ENCODE measurements around the gene BBS5.
"Not testable (repeated sequence)": the region's sequence is repeated elsewhere in the genome, so short reads cannot be mapped to it uniquely, and the experiment has no call there.

The BBS5 gene

DNA sequence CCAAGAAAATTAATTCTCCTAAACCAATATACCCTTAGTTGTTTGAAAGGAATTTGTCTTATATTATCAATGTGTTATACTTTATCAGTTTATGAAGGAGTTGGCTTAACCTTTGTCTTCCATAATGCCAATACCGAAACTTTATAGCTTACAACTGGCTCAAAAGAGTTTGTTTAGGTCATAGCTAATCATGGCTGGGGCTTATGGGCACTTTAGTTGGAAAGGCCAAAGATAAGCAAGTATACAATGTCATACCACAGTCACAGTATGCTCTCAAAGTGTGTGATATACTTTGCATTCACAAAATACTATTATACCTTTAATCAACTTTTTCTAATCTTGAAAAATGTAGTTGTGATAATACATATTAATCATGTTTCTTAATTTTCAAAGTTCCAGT lies 32.5 kb downstream of the BBS5 start:
- CTCF ChIA-PET = no interaction called here
- POLR2A ChIA-PET = no interaction called here
- TF ChIP-seq, protein P1, sequence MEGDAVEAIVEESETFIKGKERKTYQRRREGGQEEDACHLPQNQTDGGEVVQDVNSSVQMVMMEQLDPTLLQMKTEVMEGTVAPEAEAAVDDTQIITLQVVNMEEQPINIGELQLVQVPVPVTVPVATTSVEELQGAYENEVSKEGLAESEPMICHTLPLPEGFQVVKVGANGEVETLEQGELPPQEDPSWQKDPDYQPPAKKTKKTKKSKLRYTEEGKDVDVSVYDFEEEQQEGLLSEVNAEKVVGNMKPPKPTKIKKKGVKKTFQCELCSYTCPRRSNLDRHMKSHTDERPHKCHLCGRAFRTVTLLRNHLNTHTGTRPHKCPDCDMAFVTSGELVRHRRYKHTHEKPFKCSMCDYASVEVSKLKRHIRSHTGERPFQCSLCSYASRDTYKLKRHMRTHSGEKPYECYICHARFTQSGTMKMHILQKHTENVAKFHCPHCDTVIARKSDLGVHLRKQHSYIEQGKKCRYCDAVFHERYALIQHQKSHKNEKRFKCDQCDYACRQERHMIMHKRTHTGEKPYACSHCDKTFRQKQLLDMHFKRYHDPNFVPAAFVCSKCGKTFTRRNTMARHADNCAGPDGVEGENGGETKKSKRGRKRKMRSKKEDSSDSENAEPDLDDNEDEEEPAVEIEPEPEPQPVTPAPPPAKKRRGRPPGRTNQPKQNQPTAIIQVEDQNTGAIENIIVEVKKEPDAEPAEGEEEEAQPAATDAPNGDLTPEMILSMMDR (IDR thresholded peaks at IDR 0.05; ENCODE audit: control extremely low read depth, extremely low read depth, low read depth, missing control alignments) = no peak
- no peak for DNase-seq (ENCODE audit: extremely low spot score)

DNA sequence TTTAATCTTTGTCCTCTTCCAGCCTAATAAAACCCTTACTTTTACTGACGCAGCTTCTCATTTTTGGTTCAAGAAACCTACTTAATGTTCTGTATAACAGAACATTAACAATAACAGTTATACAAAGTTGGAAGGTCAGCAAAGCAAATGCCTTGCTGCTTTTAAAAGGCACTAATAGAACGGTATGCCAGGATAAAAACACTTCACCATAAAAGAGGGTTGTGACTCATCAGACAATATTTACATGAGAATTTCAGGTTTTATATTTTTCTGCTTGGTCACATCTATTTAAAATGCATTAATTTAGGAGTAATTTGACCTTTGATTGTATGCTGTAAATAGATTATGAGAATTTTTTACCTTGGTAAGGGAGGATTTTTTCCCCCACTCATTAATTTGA lies 33.2 kb downstream of the BBS5 start:
- CTCF ChIA-PET = interaction anchor here (1.5 kb wide), 1 partner anchor 11 kb away, joined by 4 read pairs; no protein-coding TSS in a partner anchor
- POLR2A ChIA-PET = no interaction called here
- TF ChIP-seq, protein P1 (IDR thresholded peaks at IDR 0.05; ENCODE audit: control extremely low read depth, extremely low read depth, low read depth, missing control alignments) = no peak
- DNase-seq (ENCODE audit: extremely low spot score) = no peak

DNA sequence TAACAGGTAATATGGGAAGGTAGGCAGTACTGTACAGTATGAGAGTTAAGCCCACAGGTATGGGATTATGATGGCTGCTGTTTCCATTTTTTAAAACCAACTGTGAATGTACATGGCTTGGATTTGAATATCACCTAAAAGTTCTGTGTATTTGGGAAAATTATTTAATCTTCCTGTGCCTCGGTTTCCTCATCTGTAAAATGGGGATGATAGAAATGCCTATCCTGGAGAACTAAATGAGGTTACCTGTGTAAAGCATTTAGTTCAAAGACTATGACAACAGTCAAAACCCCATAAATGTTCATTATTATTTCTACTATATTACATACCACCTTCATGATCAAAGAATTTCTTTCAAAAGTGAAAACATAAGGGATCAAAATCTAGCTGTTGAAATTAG lies 33.8 kb downstream of the BBS5 start:
- CTCF ChIA-PET = interaction anchor here (1.5 kb wide), 1 partner anchor 12 kb away, joined by 4 read pairs; no protein-coding TSS in a partner anchor
- POLR2A ChIA-PET = no interaction called here
- TF ChIP-seq, protein P1 (IDR thresholded peaks at IDR 0.05; ENCODE audit: control extremely low read depth, extremely low read depth, low read depth, missing control alignments) = no peak
- no peak for DNase-seq (ENCODE audit: extremely low spot score)

DNA sequence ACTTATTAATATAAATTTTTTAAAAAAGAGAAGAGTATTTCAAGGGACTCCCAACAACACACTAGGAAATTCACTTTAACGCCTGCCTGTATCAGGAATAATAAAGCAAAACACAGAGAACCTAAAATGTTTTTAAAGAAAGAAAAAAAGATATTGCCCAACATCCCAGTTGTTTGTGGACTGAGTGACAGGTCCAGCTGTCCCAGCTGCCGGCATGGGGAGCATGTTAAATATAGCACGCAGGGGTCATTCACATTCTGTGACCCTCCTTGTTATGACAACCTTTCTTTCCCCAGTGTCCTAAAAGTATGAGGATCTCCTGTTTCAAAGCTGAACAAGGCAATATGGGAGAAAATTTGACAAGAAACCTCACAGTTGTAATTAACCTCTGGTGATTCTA lies 34.6 kb downstream of the BBS5 start:
- TF ChIP-seq, protein P1 (IDR thresholded peaks at IDR 0.05; ENCODE audit: control extremely low read depth, extremely low read depth, low read depth, missing control alignments) = no peak
- DNase-seq (ENCODE audit: extremely low spot score) = no peak
- ChIA-PET CTCF (interaction anchor here (1.5 kb wide), 1 partner anchor 13 kb away, joined by 4 read pairs; no protein-coding TSS in a partner anchor), POLR2A (no interaction called here)

DNA sequence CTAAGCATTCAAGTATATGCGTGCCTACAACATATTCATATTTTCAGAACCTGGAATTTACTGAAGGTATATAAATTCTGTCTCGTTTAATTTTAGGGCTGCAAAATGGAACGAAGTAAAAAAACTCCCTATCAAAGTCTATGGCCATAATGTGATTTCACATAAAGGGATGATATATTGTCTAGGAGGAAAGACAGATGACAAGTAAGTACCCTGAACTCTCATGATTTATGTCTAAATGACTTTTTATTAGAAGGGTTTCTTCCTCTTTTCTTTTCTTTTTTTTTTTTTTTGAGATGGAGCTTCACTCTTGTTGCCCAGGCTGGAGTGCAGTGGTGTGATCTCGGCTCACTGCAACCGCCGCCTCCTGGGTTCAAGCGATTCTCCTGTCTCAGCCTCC lies 35.5 kb downstream of the BBS5 start:
- POLR2A ChIA-PET; CTCF ChIA-PET; DNase-seq (ENCODE audit: extremely low spot score): not testable (repeated sequence)

DNA sequence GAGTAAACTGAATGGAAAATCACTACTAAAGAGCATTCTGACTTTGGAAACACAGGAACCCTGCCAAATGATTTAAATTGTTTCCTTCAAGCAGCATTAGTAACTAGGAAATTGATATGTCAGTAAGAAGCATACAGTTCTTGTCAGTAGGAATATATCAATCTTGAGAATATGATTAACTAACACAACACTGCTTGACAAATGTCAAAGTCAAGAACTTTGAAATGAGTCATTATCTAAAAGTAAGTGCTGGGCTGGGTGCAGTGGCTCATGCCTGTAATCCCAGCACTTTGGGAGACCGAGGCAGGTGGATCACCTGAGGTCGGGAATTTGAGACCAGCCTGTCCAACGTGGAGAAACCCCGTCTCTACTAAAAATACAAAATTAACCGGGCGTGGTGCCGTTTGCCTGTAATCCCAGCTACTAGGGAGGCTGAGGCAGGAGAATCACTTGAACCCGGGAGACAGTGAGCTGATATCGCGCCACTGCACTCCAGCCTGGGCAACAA lies 37.2 kb downstream of the BBS5 start:
- DNase-seq (ENCODE audit: extremely low spot score); POLR2A ChIA-PET: not testable (repeated sequence)
- CTCF ChIA-PET = interaction anchor here (1.2 to 1.5 kb wide), 2 partner anchors 9 to 12 kb away, joined by 4 to 5 read pairs; no protein-coding TSS in a partner anchor

DNA sequence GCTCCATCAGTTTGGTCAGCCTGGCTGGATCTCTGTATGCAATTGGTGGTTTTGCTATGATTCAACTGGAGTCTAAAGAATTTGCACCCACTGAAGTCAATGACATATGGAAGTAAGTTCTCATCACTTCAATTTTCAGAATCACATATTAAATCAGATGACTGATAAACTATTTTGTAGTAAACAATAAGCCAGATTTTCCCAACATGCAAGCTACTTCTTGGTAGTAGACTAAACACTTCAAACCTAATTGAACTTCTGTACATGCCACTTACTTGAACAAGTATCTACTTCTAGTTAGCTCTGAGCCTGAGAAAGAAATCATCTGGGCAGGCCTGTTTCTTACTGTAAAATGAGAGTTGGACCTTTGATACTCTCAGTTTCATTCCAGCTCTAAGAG lies 41.6 kb downstream of the BBS5 start:
- ChIA-PET CTCF (interaction anchor here (0.8 to 1.6 kb wide), 7 partner anchors 11 to 421 kb away, joined by 3 read pairs; no protein-coding TSS in a partner anchor), POLR2A (no interaction called here)
- no peak for DNase-seq (ENCODE audit: extremely low spot score)
- TF ChIP-seq, protein P1 (IDR thresholded peaks at IDR 0.05; ENCODE audit: control extremely low read depth, extremely low read depth, low read depth, missing control alignments) = no peak

DNA sequence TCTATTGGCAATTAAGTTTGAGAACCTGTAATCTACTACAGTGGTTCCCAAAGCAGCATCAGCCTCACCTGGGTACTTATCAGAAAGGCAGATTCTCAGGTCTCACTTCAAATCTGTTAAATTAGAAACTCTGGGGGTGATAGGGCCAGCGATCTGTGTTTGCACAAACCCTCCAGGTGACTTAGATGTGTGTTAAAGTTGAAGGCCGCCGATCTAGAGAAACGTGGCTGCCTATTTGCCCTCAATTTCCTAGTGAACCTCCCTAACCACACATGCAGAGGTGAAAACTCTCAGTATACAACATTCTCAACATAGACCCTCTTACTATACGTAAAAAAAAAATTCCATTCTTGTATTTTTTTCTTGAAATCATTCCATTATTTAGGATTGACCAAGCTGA lies 44.4 kb downstream of the BBS5 start:
- DNase-seq (ENCODE audit: extremely low spot score) = no peak
- ChIA-PET POLR2A (no interaction called here), CTCF (no interaction called here)
- TF ChIP-seq, protein P1 (IDR thresholded peaks at IDR 0.05; ENCODE audit: control extremely low read depth, extremely low read depth, low read depth, missing control alignments) = no peak

Measured in GM10248 (cell line).